Measurements from ENCODE around the gene GFI1. TPM values are rescaled to one million over a fixed set of nuclear protein-coding genes. Genes with fewer than 3 reads are reported as not detected.

Gene GFI1
- total RNA-seq, 4 donors from 2014 or later, result 0.27 to 0.91 (median 0.36) TPM; not detected in 1

- 6 to 14% methylated on average over 36 to 38 of the region's 39 CpGs for WGBS, 2 donors
- intact Hi-C loops (cut with DNase I; ENCODE audit: low total_unique reads), result no loop called here
- TF ChIP-seq, protein P1, sequence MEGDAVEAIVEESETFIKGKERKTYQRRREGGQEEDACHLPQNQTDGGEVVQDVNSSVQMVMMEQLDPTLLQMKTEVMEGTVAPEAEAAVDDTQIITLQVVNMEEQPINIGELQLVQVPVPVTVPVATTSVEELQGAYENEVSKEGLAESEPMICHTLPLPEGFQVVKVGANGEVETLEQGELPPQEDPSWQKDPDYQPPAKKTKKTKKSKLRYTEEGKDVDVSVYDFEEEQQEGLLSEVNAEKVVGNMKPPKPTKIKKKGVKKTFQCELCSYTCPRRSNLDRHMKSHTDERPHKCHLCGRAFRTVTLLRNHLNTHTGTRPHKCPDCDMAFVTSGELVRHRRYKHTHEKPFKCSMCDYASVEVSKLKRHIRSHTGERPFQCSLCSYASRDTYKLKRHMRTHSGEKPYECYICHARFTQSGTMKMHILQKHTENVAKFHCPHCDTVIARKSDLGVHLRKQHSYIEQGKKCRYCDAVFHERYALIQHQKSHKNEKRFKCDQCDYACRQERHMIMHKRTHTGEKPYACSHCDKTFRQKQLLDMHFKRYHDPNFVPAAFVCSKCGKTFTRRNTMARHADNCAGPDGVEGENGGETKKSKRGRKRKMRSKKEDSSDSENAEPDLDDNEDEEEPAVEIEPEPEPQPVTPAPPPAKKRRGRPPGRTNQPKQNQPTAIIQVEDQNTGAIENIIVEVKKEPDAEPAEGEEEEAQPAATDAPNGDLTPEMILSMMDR (IDR thresholded peaks at IDR 0.05), result no peak
- TF ChIP-seq POLR2A (IDR thresholded peaks at IDR 0.05), result no peak
- no peak for DNase-seq (ENCODE audit: low spot score in 2 of 2)
- H3K4me3 ChIP-seq (ENCODE audit: low read depth, poor library complexity, severe bottlenecking), result no peak overlapping the region
These were observed 4.6 kb downstream of the GFI1 start for GRCh38 chr1:92481971-92482664.

- no peak overlapping the region for H3K4me3 ChIP-seq (ENCODE audit: low read depth, poor library complexity, severe bottlenecking)
- no peak for DNase-seq (ENCODE audit: low spot score in 2 of 2)
- WGBS, 2 donors, result 26 to 36% methylated on average over 12 of the region's 12 CpGs
- TF ChIP-seq POLR2A (IDR thresholded peaks at IDR 0.05), result no peak
- TF ChIP-seq, protein P1 (IDR thresholded peaks at IDR 0.05), result no peak
- intact Hi-C loops (cut with DNase I; ENCODE audit: low total_unique reads), result no loop called here
These were observed 5.2 kb downstream of the GFI1 start for GRCh38 chr1:92481599-92481925.

- no peak overlapping the region for H3K4me3 ChIP-seq (ENCODE audit: low read depth, poor library complexity, severe bottlenecking)
- intact Hi-C loops (cut with DNase I; ENCODE audit: low total_unique reads), result no loop called here
- TF ChIP-seq POLR2A (IDR thresholded peaks at IDR 0.05), result no peak
- TF ChIP-seq, protein P1 (IDR thresholded peaks at IDR 0.05), result no peak
- WGBS, 2 donors, result 21 to 37% methylated on average over 39 to 63 of the region's 65 CpGs
- DNase-seq (ENCODE audit: low spot score in 2 of 2), result no peak
These were observed 5.7 kb downstream of the GFI1 start for GRCh38 chr1:92480813-92481598.

GRCh38 chr1:92480200-92480812 is 6.4 kb downstream of the GFI1 start:
- WGBS, 2 donors, result 20 to 22% methylated on average over 35 to 42 of the region's 59 CpGs
- no peak for DNase-seq (ENCODE audit: low spot score in 2 of 2)
- TF ChIP-seq, protein P1 (IDR thresholded peaks at IDR 0.05), result no peak
- no peak for TF ChIP-seq POLR2A (IDR thresholded peaks at IDR 0.05)
- intact Hi-C loops (cut with DNase I; ENCODE audit: low total_unique reads), result no loop called here
- H3K4me3 ChIP-seq (ENCODE audit: low read depth, poor library complexity, severe bottlenecking), result no peak overlapping the region

- intact Hi-C loops (cut with DNase I; ENCODE audit: low total_unique reads), result no loop called here
- H3K4me3 ChIP-seq (ENCODE audit: low read depth, poor library complexity, severe bottlenecking), result no peak overlapping the region
- no peak for DNase-seq (ENCODE audit: low spot score in 2 of 2)
- 90 to 91% methylated on average over 9 of the region's 9 CpGs for WGBS, 2 donors
- TF ChIP-seq, protein P1 (IDR thresholded peaks at IDR 0.05), result no peak
- no peak for TF ChIP-seq POLR2A (IDR thresholded peaks at IDR 0.05)
These were observed 7.1 kb downstream of the GFI1 start for GRCh38 chr1:92479587-92479986.

Data from lower leg skin (tissue), 4 donors.